ENCODE measurements around the gene ZBED6. TPM values are rescaled to one million over a fixed set of nuclear protein-coding genes. Genes with fewer than 3 reads are reported as not detected.

ZBED6 gene
- 10 to 100 TPM in 1 of 2 donors, 1 to 10 TPM in 1; 4.9 to 14.1 TPM for total RNA-seq
- 1 to 10 TPM; 2.4 to 2.9 TPM for polyA plus RNA-seq

- peak within 1 kb of the TSS; percentile 58 to 96 (median 93) for H3K4me3 ChIP-seq (ENCODE audit: low read depth in 1 of 3, low read length in 3 of 3)
- TF ChIP-seq RAD21 (IDR thresholded peaks at IDR 0.05) (peak; percentile 2 to 36), EGR1 (IDR thresholded peaks at IDR 0.05; ENCODE audit: low read depth in 2 of 2) (no peak), HNF4A (conservative IDR thresholded peaks at IDR 0.05) (peak; percentile 32 to 39), CTCF (IDR thresholded peaks at IDR 0.05; ENCODE audit: low read depth, low read length, missing input control) (no peak), TAF1 (conservative IDR thresholded peaks at IDR 0.05) (peak; percentile 64), YY1 (IDR thresholded peaks at IDR 0.05) (peak; percentile 100), RXRA (IDR thresholded peaks at IDR 0.05) (peak; percentile 52 to 58), FOXA2 (IDR thresholded peaks at IDR 0.05) (peak; percentile 41), REST (IDR thresholded peaks at IDR 0.05) (peak; percentile 42), JUND (IDR thresholded peaks at IDR 0.05) (peak in 1 of 2 donors; percentile 40), HNF4G (IDR thresholded peaks at IDR 0.05) (no peak), SP1 (IDR thresholded peaks at IDR 0.05) (peak; percentile 61), GABPA (IDR thresholded peaks at IDR 0.05 in 1 of 2, conservative IDR thresholded peaks at IDR 0.05 in 1 of 2) (peak in 1 of 2 donors; percentile 78), NR2F2 (IDR thresholded peaks at IDR 0.05) (peak; percentile 85), FOXA1 (IDR thresholded peaks at IDR 0.05) (no peak)
- TF ChIP-seq, protein P1, sequence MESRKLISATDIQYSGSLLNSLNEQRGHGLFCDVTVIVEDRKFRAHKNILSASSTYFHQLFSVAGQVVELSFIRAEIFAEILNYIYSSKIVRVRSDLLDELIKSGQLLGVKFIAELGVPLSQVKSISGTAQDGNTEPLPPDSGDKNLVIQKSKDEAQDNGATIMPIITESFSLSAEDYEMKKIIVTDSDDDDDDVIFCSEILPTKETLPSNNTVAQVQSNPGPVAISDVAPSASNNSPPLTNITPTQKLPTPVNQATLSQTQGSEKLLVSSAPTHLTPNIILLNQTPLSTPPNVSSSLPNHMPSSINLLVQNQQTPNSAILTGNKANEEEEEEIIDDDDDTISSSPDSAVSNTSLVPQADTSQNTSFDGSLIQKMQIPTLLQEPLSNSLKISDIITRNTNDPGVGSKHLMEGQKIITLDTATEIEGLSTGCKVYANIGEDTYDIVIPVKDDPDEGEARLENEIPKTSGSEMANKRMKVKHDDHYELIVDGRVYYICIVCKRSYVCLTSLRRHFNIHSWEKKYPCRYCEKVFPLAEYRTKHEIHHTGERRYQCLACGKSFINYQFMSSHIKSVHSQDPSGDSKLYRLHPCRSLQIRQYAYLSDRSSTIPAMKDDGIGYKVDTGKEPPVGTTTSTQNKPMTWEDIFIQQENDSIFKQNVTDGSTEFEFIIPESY (IDR thresholded peaks at IDR 0.05), result peak; percentile 52
- TF ChIP-seq, protein P2, sequence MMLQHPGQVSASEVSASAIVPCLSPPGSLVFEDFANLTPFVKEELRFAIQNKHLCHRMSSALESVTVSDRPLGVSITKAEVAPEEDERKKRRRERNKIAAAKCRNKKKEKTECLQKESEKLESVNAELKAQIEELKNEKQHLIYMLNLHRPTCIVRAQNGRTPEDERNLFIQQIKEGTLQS (IDR thresholded peaks at IDR 0.05), result no peak
- TF ChIP-seq, protein P3, sequence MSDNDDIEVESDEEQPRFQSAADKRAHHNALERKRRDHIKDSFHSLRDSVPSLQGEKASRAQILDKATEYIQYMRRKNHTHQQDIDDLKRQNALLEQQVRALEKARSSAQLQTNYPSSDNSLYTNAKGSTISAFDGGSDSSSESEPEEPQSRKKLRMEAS (IDR thresholded peaks at IDR 0.05), result peak; percentile 57
- WGBS, result under 1% methylated on average over 59 of the region's 59 CpGs
- DNase-seq (ENCODE audit: low spot score), result peak; percentile 95
- H3K9ac ChIP-seq (ENCODE audit: low read depth in 1 of 2, low read length in 2 of 2), result peak within 1 kb of the TSS; percentile 96 to 99
- H3K9me3 ChIP-seq (ENCODE audit: control insufficient read depth in 4 of 4, low read length in 3 of 4), result no peaks in the 10 kb centered on the region
- peak within 1 kb of the TSS; percentile 90 to 99 for H3K27ac ChIP-seq (ENCODE audit: low read depth in 1 of 2, low read length in 2 of 2)
- peaks cover 7 to 35% (median 17%) of the 10 kb centered on the region in 4 donors for H3K4me1 ChIP-seq (ENCODE audit: control insufficient read depth in 4 of 4, insufficient read depth in 4 of 4, low read length in 3 of 4)
- H3K27me3 ChIP-seq (ENCODE audit: control insufficient read depth in 4 of 4, insufficient read depth in 4 of 4, low read length in 3 of 4), result no peaks in the 10 kb centered on the region
- H3K36me3 ChIP-seq (ENCODE audit: control insufficient read depth in 4 of 4, insufficient read depth in 3 of 4, low read depth in 1 of 4, low read length in 3 of 4), result no peaks in the 10 kb centered on the region
These were observed at the start of gene ZBED6, which contains the start of gene ZC3H11A for GRCh38 chr1:203795441-203796235. Gene ZBED6 (plus strand): TSS chr1:203795623. CDS start chr1:203797523, 1,900 bp downstream. Gene ZC3H11A (plus strand): TSS chr1:203795623. CDS start chr1:203817071, 21,448 bp downstream.
